Measurements from ENCODE around the gene SNRPA. TPM values are rescaled to one million over a fixed set of nuclear protein-coding genes. Genes with fewer than 3 reads are reported as not detected.
A peak's percentile ranks its signal among the peaks of the same experiment; 100 is the strongest.

Gene SNRPA
- total and polyA plus RNA-seq, 2 of the 8 experiments (the other 6 are each of a cell fraction or from before 2014, with no cell fraction given), result 201 to 202 TPM

DNA sequence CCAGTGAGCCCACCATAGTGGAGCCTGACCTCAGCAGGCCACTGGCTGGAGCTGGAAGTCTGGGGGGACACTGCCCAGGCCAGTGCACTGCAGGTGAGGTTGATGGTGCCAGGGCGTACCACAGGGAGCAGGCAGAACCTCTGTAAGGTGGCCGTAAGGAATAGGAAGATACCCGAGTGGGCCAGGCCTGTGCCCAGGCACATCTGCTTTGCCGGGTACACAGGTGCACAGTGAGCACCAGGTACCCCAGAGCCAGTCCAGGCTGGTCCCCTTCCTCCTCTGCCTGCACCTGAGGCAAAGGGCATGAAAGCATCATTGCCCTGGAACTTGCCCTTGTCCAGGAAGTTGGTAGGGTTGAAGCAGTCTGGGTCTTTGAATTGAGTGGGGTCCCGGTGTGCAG lies 57.5 kb downstream of the SNRPA start:
- H2BK12ac ChIP-seq (ENCODE audit: low read depth, low read length), result no peak overlapping the region
- no peak overlapping the region for H3K4ac ChIP-seq (replicated peaks; ENCODE audit: insufficient read length, low read depth, low read length)
- H2BK20ac ChIP-seq (ENCODE audit: low read length), result no peak overlapping the region
- no peak overlapping the region; a peak in 1 of 7 replicates for H3K9ac ChIP-seq (replicated peaks in 1 of 4; ENCODE audit: extremely low read depth in 1 of 4, low read depth in 3 of 4, low read length in 3 of 4)
- H4K8ac ChIP-seq (ENCODE audit: extremely low read depth, insufficient read depth, low read length), result no peak overlapping the region
- no peak for FAIRE-seq
- H3K18ac ChIP-seq (ENCODE audit: extremely low read depth, low read length), result no peak overlapping the region
- no peak overlapping the region for H3K4me3 ChIP-seq (ENCODE audit: extremely low read depth in 1 of 4, insufficient read depth in 2 of 4, low read depth in 3 of 4, low read length in 4 of 4)
- peaks cover 18% of the 10 kb centered on the region for H3K79me1 ChIP-seq (ENCODE audit: low read depth, low read length)
- H2BK120ac ChIP-seq (replicated peaks; ENCODE audit: low read depth, low read length), result no peak overlapping the region
- no peak for DNase-seq (ENCODE audit: low read depth in 1 of 2, low spot score in 2 of 2)
- peaks cover 0 to 38% of the 10 kb centered on the region in 2 experiments; a peak in 3 of 4 replicates for H3K79me2 ChIP-seq (ENCODE audit: control insufficient read depth in 1 of 2, insufficient read depth in 2 of 2, low read length in 2 of 2)
- no peak overlapping the region for H4K91ac ChIP-seq (replicated peaks; ENCODE audit: insufficient read length, low read length)
- no peak overlapping the region for H3K14ac ChIP-seq (ENCODE audit: insufficient read length)
- peaks cover 0 to 3% (median 0%) of the 10 kb centered on the region in 4 experiments; a peak in 2 of 7 replicates for H3K27me3 ChIP-seq (replicated peaks in 1 of 4; ENCODE audit: control insufficient read depth in 3 of 4, extremely low read depth in 1 of 4, insufficient read depth in 3 of 4, low read length in 3 of 4)
- CTCF ChIA-PET (ENCODE audit: partially characterized antibody), result interaction anchor here (1.2 to 4.4 kb wide), 11 partner anchors 8 to 146 kb away, joined by 3 to 26 read pairs (median 7); partner anchors contain the start of genes COQ8B, ITPKC and RAB4B
- no peak overlapping the region for H3K27ac ChIP-seq (ENCODE audit: low read depth, low read length)
- H2AFZ ChIP-seq (ENCODE audit: low read length), result no peak overlapping the region
- H4K5ac ChIP-seq (ENCODE audit: insufficient read length, low read depth, low read length), result no peak overlapping the region
- H3K56ac ChIP-seq (replicated peaks; ENCODE audit: insufficient read length, low read depth, low read length), result no peak overlapping the region
- no peak overlapping the region for H2BK15ac ChIP-seq (ENCODE audit: low read length)
- H2BK5ac ChIP-seq (ENCODE audit: low read depth, low read length), result no peak overlapping the region
- 100% methylated on average over 5 of the region's 5 CpGs; no CpG with 5 or more reads in 1 of the 2 experiments for WGBS, 2 experiments (ENCODE audit: extremely low coverage in 1 of 2, insufficient coverage in 1 of 2, insufficient read length in 1 of 2, insufficient replicate concordance in 2 of 2, low coverage in 1 of 2, low lambda C conversion rate in 2 of 2, missing lambda C conversion rate in 1 of 2)
- no peak overlapping the region for H2AK5ac ChIP-seq (ENCODE audit: low read depth, low read length)
- H3K9me3 ChIP-seq (ENCODE audit: insufficient read depth in 2 of 2, low read depth in 1 of 2, low read length in 1 of 2), result no peaks in the 10 kb centered on the region
- POLR2A ChIA-PET (ENCODE audit: partially characterized antibody), result interaction anchor here (1.7 to 15.7 kb wide), 6 partner anchors 10 to 65 kb away, joined by 5 to 241 read pairs (median 24); partner anchors contain the start of genes ACTMAP, EGLN2, MIA and RAB4B
- peaks cover 3 to 26% (median 13%) of the 10 kb centered on the region in 4 experiments; a peak in 6 of 8 replicates for H3K36me3 ChIP-seq (ENCODE audit: control insufficient read depth in 2 of 4, insufficient read depth in 4 of 4, low read length in 3 of 4)
- no peak overlapping the region for H3K23ac ChIP-seq (ENCODE audit: insufficient read length)
- H4K20me1 ChIP-seq (replicated peaks in 1 of 2; ENCODE audit: control insufficient read depth in 1 of 2, insufficient read depth in 2 of 2, low read length in 2 of 2), result peaks cover 32 to 44% of the 10 kb centered on the region in 2 experiments
- 0 out of 2 replicates have a peak, but pooled peaks have one; percentile 47 for TF ChIP-seq POLR2AphosphoS5 (IDR thresholded peaks at IDR 0.05; ENCODE audit: low read depth, low read length)
- TF ChIP-seq, protein P1, sequence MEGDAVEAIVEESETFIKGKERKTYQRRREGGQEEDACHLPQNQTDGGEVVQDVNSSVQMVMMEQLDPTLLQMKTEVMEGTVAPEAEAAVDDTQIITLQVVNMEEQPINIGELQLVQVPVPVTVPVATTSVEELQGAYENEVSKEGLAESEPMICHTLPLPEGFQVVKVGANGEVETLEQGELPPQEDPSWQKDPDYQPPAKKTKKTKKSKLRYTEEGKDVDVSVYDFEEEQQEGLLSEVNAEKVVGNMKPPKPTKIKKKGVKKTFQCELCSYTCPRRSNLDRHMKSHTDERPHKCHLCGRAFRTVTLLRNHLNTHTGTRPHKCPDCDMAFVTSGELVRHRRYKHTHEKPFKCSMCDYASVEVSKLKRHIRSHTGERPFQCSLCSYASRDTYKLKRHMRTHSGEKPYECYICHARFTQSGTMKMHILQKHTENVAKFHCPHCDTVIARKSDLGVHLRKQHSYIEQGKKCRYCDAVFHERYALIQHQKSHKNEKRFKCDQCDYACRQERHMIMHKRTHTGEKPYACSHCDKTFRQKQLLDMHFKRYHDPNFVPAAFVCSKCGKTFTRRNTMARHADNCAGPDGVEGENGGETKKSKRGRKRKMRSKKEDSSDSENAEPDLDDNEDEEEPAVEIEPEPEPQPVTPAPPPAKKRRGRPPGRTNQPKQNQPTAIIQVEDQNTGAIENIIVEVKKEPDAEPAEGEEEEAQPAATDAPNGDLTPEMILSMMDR (IDR thresholded peaks at IDR 0.05; ENCODE audit: control extremely low read depth in 1 of 3, insufficient read depth in 1 of 3, low read depth in 1 of 3, low read length in 3 of 3), result no peak
- peaks cover 12% of the 10 kb centered on the region; the same call in 1 of the 2 replicates for H3K23me2 ChIP-seq (ENCODE audit: low read depth, low read length)
- peaks cover 6 to 47% (median 20%) of the 10 kb centered on the region in 4 experiments for H3K4me1 ChIP-seq (replicated peaks in 1 of 4; ENCODE audit: control insufficient read depth in 3 of 4, insufficient read depth in 4 of 4, low read length in 3 of 4)
- no peak overlapping the region for H3K4me2 ChIP-seq (ENCODE audit: insufficient read depth in 1 of 2, low read depth in 2 of 2, low read length in 2 of 2)

Data from H1 (cell line).